Measurements from ENCODE around the gene ARID4B.
"Not testable (repeated sequence)": the region's sequence is repeated elsewhere in the genome, so short reads cannot be mapped to it uniquely, and the experiment has no call there.

ARID4B gene

GRCh38 chr1:235328271-235329138, 526 bp upstream of the ARID4B start, which contains the start of gene GGPS1:
Gene GGPS1 (plus strand): TSS chr1:235328570. CDS start chr1:235335265, 6,695 bp downstream.
- peak; percentile 99 for DNase-seq

DNA sequence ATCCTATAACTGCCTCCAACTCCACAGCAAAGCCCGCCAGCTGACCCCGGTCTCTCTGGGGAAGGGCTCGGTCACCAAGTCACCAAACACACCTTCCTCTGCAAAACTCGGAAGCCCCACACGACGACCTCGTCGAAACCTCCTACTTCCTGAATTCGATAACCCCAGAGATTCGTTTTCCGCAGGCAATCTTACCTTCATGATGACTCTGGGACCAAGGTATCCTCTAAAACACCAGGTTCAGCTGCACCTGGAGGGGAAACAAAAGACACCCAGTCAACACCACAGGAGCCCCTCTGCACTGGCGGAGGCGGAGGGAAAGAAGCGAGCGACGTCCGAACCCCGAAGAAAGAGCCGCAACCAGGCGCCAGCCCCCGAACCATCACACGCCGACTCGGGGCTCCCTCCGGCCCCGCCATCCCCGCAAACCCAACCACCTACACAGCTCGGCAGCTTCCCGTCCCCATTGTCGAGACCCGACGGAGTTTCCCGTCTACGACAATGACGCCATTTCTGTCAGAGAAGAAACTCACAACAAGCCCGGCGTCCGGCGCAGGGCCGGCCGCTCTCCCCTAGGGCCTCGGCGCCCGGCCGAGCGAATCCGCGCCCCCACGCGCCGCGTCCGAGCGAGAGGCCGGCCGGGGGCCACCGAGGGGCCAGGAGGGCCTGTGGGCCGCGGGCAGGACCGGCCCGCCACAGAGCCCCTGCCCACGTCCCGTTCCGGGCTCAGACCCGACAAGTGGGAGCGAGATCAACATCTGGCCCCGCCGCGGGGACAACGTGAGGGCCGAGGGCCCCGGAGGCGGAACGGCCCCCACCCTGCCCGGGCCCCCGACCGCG, 1.0 kb downstream of the ARID4B start:
- DNase-seq: peak; percentile 58

DNA sequence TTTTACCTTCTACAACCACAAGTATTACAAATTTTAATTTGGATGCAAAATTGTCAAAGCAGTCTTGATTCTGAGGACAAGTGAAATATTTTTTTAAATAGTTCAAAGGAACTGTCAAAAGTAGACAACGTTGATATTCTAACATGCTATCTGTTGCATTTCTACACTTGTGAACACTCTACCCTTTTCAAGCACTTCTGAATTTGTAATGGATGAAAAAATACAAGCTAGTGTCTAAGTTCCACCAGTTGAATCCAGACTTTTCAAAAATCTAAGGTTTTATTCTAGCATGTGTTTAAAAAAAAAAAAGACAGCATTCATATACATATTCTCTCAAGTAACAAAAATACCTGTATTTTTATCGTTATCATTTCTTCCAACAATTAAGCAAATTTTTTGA, 2.1 kb downstream of the ARID4B start:
- DNase-seq: no peak

- DNase-seq: no peak
These were observed 2.8 kb downstream of the ARID4B start for GRCh38 chr1:235325139-235325538.

DNA sequence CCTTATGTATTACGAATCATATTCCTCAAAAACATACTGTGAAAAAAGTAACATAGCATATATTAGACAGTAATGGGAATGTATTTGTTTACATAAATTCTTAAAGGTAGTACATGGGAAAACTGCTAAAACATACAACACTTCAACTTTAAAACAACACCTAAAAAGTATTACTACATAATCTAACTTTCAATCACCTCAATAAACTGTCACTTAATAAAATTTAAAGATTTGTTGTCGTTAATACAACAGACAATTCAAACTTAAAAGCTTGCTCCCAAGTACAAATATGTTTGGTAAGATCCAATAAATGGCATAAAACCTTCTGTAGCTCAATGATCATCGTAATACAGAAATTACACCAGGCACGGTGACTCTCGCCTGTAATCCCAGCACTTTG, 3.7 kb downstream of the ARID4B start:
- no peak for DNase-seq

DNA sequence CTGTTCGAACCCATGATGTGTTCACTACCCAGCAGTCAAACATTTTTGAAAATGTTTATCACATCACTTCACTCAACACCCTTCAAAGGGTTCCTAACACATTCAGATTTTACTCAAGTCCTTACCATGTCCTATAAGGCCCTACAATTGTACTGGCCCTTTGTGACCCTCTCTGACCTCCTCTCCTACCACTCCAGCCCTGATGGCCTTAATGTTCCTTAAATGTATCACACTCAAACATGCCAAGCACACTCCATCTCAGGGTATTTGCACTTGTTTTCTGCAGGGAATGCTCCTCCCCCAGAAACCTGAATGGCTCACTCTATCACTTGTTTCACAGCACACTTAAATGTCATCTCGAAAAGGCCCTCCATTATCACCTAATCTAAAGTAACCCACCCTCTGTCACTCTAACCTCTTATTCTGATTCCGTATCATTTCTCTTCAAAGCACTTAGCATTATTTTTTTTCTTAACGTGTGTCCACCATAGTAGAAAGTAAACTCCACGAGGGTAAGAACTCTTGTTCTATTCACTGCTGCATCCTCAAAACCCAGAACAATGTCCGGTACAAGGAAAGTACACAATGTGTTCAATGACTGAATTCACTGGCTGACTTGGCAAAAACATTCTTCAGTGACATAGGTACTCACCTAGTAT, 7.3 kb downstream of the ARID4B start:
- no peak for DNase-seq

- DNase-seq: no peak
These were observed 8.7 kb downstream of the ARID4B start for GRCh38 chr1:235319255-235319654.

DNA sequence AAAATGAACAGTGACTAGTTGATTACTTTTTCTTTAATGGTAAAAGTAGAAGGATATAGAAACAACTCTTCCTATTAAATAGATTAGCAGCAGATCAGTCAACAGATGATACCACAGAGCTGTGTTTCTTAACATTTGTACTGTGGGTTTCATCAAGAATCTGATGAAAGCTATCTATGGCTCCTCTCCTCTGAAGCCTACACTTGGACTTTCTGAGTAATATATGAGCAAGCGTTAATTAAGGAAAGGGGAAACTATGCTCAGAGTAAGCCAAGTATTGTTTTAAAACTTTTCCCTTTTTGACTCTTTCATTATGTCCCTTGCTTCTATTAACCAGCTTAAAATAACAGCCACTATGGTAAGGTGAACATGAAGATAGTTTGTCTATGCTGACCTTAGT, 10.8 kb downstream of the ARID4B start:
- no peak for DNase-seq

- no peak for DNase-seq
These were observed 12.2 kb downstream of the ARID4B start for GRCh38 chr1:235315735-235316134.

- DNase-seq: no peak
These were observed 12.8 kb downstream of the ARID4B start for GRCh38 chr1:235315173-235315572.

- no peak for DNase-seq
These were observed 13.9 kb downstream of the ARID4B start for GRCh38 chr1:235313931-235314678.

- no peak for DNase-seq
These were observed 14.7 kb downstream of the ARID4B start for GRCh38 chr1:235313262-235313661.

GRCh38 chr1:235309206-235309605, 18.8 kb downstream of the ARID4B start:
- DNase-seq: not testable (repeated sequence)

DNA sequence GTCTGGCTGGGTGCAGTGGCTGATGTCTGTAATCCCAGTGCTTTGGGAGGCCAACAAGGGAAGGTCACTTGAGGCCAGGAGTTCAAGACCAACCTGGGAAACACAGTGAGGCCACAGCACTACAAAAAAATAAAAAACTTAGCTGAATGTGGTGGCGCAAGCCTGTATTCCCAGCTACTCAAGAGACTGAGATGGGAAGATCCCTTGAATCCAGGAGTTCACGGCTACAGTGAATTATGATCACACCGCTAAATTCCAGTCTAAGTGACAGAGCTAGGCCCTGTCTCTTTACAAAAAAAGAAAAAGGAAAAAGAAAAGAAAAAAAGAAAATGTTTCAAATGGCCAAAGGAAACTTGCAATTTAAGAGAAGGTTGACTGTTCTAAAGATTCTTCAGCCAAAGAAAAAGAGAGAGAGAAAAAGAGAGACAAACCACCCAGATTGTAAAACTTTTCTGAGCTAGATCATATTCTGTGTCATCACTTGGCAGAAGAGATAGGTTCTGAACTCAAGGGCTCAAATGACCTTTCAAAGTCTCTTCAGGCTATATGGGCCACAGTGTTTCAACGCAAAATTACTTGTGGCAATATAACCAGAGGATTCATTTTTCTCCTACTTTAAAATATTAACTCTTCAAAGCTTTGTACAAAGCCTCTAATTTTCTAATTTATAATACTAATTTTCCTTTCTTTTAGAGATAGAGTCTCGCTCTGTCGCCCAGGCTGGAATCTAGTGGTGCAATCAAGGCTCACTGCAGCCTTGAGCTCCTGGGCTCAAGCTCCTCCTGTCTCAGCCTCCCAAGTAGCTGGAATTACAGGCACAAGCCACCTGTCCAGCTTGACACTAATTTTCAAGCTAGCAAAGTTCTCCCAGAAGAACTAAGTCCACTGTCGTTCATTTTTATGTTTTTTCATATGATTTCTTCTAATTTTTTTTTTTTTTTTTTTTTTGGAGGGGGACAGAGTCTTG, 20.5 kb downstream of the ARID4B start:
- no peak for DNase-seq

DNA sequence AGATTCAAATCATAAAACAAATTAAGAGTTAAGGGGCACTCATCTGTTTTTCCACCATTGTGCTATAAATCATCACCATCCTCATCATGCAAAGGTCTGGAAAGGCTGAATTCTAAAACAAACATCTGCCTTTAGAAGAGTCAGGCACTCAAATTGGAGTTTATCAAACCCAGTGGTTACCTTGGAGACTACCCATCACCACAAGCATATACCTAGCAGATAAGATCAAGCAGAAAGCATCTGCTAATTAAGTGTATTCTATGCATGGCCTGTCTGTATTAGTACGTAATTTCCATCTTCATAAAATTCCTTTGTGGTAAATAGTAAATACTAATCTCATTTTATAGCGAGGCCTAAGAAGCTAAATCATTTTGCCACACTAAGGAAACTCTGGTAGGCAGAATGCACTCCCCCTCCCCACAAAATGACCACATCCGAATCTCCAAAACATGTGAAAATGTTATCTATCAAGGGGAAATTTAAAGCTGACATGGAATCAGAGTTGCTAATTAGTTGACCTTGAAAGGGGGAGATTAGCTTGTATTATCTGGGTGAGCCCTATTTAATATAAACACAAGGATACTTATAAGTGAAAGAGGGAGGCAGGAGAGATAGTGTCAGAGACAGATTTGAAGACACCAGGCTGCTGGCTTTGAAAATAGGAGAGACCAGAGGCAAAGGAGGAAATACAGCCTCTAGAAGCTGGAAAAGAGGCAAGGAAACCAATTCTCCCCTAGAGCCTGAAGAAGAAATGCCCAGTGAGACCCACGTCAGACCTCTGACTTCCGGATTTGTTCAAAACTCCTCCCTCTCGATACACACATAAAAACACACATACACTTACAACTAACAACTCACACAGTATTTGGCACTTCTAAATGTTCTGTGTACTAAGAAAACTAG, 23.2 kb downstream of the ARID4B start:
- peak; percentile 6 for DNase-seq

- DNase-seq: peak; percentile 10
These were observed 25.8 kb downstream of the ARID4B start for GRCh38 chr1:235302143-235302542.

GRCh38 chr1:235299169-235299858, 28.7 kb downstream of the ARID4B start:
- no peak for DNase-seq

DNA sequence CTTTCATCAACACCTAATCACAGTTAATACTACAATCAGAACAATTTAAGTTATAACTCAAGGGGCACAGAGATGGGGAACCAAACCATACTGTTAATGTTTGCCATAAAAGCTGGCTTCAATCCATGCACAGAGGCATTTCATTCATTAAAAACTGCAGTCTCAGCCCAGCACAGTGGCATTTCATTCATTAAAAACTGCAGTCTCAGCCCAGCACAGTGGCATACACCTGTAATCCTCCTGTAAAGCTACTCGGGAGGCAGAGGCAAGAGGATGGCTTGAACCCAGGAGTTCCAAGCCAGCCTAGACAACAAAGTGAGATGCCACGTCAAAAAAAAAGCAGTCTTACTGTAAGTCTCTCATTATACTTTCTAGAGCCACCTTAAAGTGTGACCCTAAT, 29.2 kb downstream of the ARID4B start:
- DNase-seq: peak; percentile 36

GRCh38 chr1:235297579-235297978, 30.4 kb downstream of the ARID4B start:
- no peak for DNase-seq

GRCh38 chr1:235296729-235297128, 31.2 kb downstream of the ARID4B start:
- DNase-seq: no peak
